NCI-H1930 (cell line): ENCODE data around the gene CREB3L2.

ENCODE experiments used
- DNase-seq, 2 experiments: peaks; one replicate each; lab custom pipeline; 2025; lab: John Stamatoyannopoulos, UW

Gene CREB3L2

GRCh38 chr7:137951700-137952425 is 50.0 kb downstream of the CREB3L2 start:
- DNase-seq: no peak

- DNase-seq: no peak
Measured at GRCh38 chr7:137950967-137951366, 50.9 kb downstream of the CREB3L2 start.

- DNase-seq: no peak
Measured at GRCh38 chr7:137950263-137950621, 51.6 kb downstream of the CREB3L2 start.

GRCh38 chr7:137949416-137950262 is 52.2 kb downstream of the CREB3L2 start:
- no peak for DNase-seq

- DNase-seq: no peak
Measured at GRCh38 chr7:137948845-137949330, 53.0 kb downstream of the CREB3L2 start.

GRCh38 chr7:137948083-137948844 is 53.6 kb downstream of the CREB3L2 start:
- DNase-seq: no peak

- DNase-seq: no peak
Measured at GRCh38 chr7:137947046-137947445, 54.8 kb downstream of the CREB3L2 start.

GRCh38 chr7:137946011-137946410 is 55.9 kb downstream of the CREB3L2 start:
- no peak for DNase-seq

- DNase-seq: no peak
Measured at GRCh38 chr7:137944168-137944567, 57.7 kb downstream of the CREB3L2 start.

- no peak for DNase-seq
Measured at GRCh38 chr7:137943132-137943551, 58.7 kb downstream of the CREB3L2 start.

GRCh38 chr7:137942484-137943115 is 59.3 kb downstream of the CREB3L2 start:
- DNase-seq: no peak

- no peak for DNase-seq
Measured at GRCh38 chr7:137940656-137941518, 61.0 kb downstream of the CREB3L2 start.

- no peak for DNase-seq
Measured at GRCh38 chr7:137940218-137940617, 61.7 kb downstream of the CREB3L2 start.

- no peak for DNase-seq
Measured at GRCh38 chr7:137937202-137937560, 64.7 kb downstream of the CREB3L2 start.

- no peak for DNase-seq
Measured at GRCh38 chr7:137936509-137937201, 65.2 kb downstream of the CREB3L2 start.

- no peak for DNase-seq
Measured at GRCh38 chr7:137935884-137936508, 65.9 kb downstream of the CREB3L2 start.

GRCh38 chr7:137934941-137935883 is 66.7 kb downstream of the CREB3L2 start:
- no peak for DNase-seq

- no peak for DNase-seq
Measured at GRCh38 chr7:137934176-137934826, 67.6 kb downstream of the CREB3L2 start.
